ENCODE measurements around the gene WWOX. TPM values are rescaled to one million over a fixed set of nuclear protein-coding genes. Genes with fewer than 3 reads are reported as not detected.

Gene WWOX
- total and polyA plus RNA-seq, 2 of the 4 experiments (the other 2 are of a cell fraction): 2.7 to 5.4 TPM

DNA sequence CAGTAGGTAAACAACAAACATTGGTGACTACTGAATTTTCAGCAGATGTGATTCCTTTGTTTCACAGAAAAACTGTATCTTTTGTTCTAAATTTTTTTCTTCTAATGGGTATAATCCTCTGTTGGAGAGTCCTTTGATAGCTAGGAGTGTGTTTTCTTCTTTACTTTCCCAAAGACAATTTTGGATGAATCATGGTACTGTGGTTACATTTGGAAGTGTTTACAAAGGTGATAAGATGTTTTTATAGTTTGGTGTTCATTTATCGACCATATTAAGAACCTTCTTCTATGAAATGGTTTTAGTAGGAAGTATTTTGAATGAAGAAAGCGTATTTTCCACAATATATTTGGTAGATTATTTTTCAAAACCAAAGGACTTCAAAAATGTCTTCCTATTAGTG lies 333.7 kb downstream of the WWOX start:
- Histone ChIP-seq H3K9ac (ENCODE audit: low read depth, low read length) (no peak overlapping the region), H4K5ac (ENCODE audit: low read depth, low read length) (no peak overlapping the region), H3K36me3 (ENCODE audit: control insufficient read depth, insufficient read depth, low read length) (no peaks in the 10 kb centered on the region), H2AK9ac (replicated peaks; ENCODE audit: low read depth, low read length, poor library complexity) (no peak overlapping the region), H2BK20ac (ENCODE audit: low read depth, low read length) (no peak overlapping the region), H3K4ac (ENCODE audit: low read depth, low read length) (no peak overlapping the region), H2BK5ac (ENCODE audit: low read depth, low read length, poor library complexity, severe bottlenecking) (no peak overlapping the region), H3K18ac (ENCODE audit: low read depth, low read length) (no peak overlapping the region), H3K79me1 (ENCODE audit: low read depth in 1 of 2, low read length in 2 of 2) (no peaks in the 10 kb centered on the region), H2AK5ac (ENCODE audit: low read depth, low read length) (no peak overlapping the region), H4K91ac (ENCODE audit: insufficient read depth, low read depth, low read length) (no peak overlapping the region), H3K23ac (ENCODE audit: low read depth, low read length) (no peak overlapping the region), H3K27ac (ENCODE audit: insufficient read depth, low read length) (no peak overlapping the region), H4K20me1 (ENCODE audit: insufficient read depth, low read length) (no peaks in the 10 kb centered on the region), H3K27me3 (ENCODE audit: control insufficient read depth, insufficient read depth, low read length) (no peaks in the 10 kb centered on the region), H2AFZ (replicated peaks; ENCODE audit: low read length, poor library complexity) (no peak overlapping the region), H3K14ac (replicated peaks; ENCODE audit: low read depth, low read length) (no peak overlapping the region), H3K9me3 (ENCODE audit: control insufficient read depth, insufficient read depth, low read length) (peaks cover 20% of the 10 kb centered on the region), H3K9me1 (ENCODE audit: insufficient read depth, low read length) (no peaks in the 10 kb centered on the region), H2BK15ac (ENCODE audit: low read depth, low read length) (no peak overlapping the region), H4K8ac (ENCODE audit: low read depth in 2 of 2, low read length in 2 of 2) (no peak overlapping the region), H3K4me1 (ENCODE audit: control insufficient read depth, insufficient read depth, low read length) (no peaks in the 10 kb centered on the region), H3K4me3 (ENCODE audit: insufficient read depth, low read depth, low read length) (no peak overlapping the region), H2BK120ac (ENCODE audit: low read depth, low read length) (no peak overlapping the region), H3K56ac (ENCODE audit: extremely low read depth, insufficient read depth, low read length) (no peak overlapping the region), H3K4me2 (ENCODE audit: low read depth, low read length) (no peak overlapping the region)
- ATAC-seq (ENCODE audit: low read depth): no peak
- DNase-seq: no peak
- intact Hi-C loops (cut with micrococcal nuclease): no loop called here
- TF ChIP-seq BHLHE40 (IDR thresholded peaks at IDR 0.05; ENCODE audit: low read depth, low read length) (no peak), NFE2L2 (IDR thresholded peaks at IDR 0.05; ENCODE audit: low read depth, low read length) (no peak), RCOR1 (IDR thresholded peaks at IDR 0.05; ENCODE audit: insufficient replicate concordance, low read length) (no peak), ELK1 (IDR thresholded peaks at IDR 0.05; ENCODE audit: borderline replicate concordance, low read depth, low read length) (no peak), RFX5 (IDR thresholded peaks at IDR 0.05; ENCODE audit: low read depth, low read length) (no peak), CHD1 (IDR thresholded peaks at IDR 0.05; ENCODE audit: low read depth, low read length) (no peak), POLR2A (IDR thresholded peaks at IDR 0.05; ENCODE audit: low read depth, low read length) (no peak), FOS (IDR thresholded peaks at IDR 0.05; ENCODE audit: low read depth, low read length) (no peak), MAZ (IDR thresholded peaks at IDR 0.05; ENCODE audit: borderline replicate concordance, low read depth, low read length) (no peak), MXI1 (IDR thresholded peaks at IDR 0.05; ENCODE audit: borderline replicate concordance, low read depth, low read length) (no peak), RAD21 (IDR thresholded peaks at IDR 0.05; ENCODE audit: low read length) (no peak), SMC3 (IDR thresholded peaks at IDR 0.05; ENCODE audit: low read depth, low read length) (no peak), MAFK (IDR thresholded peaks at IDR 0.05; ENCODE audit: low read depth, low read length) (no peak), CTCF (conservative IDR thresholded peaks at IDR 0.05; ENCODE audit: low read depth, low read length) (no peak)
- TF ChIP-seq, protein P1, sequence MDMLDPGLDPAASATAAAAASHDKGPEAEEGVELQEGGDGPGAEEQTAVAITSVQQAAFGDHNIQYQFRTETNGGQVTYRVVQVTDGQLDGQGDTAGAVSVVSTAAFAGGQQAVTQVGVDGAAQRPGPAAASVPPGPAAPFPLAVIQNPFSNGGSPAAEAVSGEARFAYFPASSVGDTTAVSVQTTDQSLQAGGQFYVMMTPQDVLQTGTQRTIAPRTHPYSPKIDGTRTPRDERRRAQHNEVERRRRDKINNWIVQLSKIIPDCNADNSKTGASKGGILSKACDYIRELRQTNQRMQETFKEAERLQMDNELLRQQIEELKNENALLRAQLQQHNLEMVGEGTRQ (IDR thresholded peaks at IDR 0.05; ENCODE audit: low read depth, low read length): no peak
- dilution Hi-C loops (cut with HindIII; ENCODE audit: low sequenced_read_pairs, unreplicated experiment): no loop called here
- in situ Hi-C loops (cut with MboI; ENCODE audit: low sequenced_read_pairs): no loop called here
- BruUV-seq (replicated peaks): no TSS peak
- ChIA-PET POLR2A (ENCODE audit: unreplicated experiment) (no interaction called here), CTCF (no interaction called here)
- no CpG with 5 or more reads among the region's 2 CpGs for WGBS, 2 experiments (ENCODE audit: extremely low coverage in 2 of 2, insufficient read length in 1 of 2)
